NCI-H2171 (cell line): ENCODE results near the gene CEP120.
"Not testable (repeated sequence)": the region's sequence is repeated elsewhere in the genome, so short reads cannot be mapped to it uniquely, and the experiment has no call there.

Source experiments
- DNase-seq: peaks from one replicate; lab custom pipeline; 2025; lab: John Stamatoyannopoulos, UW

Gene CEP120

DNA sequence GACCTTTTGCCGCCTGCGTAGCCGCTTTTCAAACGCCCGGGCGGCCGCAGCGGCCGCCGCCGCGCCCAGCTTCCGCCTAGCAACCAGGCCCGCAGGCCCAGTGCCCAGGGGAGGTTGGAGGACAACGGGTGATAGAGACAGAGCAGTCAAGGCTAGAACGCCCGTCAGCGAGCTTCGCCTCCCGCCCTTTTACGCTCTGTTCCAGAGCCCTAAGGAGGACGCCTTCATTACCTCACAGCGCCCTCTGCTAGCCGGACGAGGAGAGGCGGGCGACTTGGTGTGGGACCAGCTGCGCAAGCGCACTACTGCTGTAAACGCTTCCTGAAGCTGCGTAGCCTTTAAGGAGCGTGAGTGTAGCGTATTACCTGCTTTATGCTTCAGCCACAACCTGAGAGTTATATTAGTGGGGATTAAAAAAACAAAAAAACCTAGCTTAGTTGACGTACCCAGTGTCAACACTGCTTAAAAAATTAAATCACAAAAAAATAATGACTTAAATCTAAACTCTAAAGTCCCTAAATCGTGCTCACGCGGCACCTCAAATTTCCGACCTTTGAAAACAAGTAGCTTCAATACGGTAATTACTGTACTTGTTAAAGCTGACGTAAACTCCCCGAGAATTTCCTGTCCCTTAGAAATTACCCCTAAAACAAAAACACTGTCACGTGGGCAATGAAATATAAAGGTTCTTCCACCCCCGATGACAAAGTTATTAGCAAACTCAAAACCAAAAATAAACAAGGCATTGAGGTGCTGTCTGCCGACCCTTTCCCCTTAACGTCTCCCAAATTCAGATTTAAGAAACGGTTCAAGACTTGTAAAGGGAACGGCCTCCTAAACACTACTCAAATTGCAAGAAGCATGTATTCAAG, at the start of gene CEP120:
Gene CEP120, minus strand, starts transcription at position 126 of the 872 bp plus-strand sequence. CDS start 405 bp downstream, outside the sequence.
- DNase-seq: peak; percentile 87

DNA sequence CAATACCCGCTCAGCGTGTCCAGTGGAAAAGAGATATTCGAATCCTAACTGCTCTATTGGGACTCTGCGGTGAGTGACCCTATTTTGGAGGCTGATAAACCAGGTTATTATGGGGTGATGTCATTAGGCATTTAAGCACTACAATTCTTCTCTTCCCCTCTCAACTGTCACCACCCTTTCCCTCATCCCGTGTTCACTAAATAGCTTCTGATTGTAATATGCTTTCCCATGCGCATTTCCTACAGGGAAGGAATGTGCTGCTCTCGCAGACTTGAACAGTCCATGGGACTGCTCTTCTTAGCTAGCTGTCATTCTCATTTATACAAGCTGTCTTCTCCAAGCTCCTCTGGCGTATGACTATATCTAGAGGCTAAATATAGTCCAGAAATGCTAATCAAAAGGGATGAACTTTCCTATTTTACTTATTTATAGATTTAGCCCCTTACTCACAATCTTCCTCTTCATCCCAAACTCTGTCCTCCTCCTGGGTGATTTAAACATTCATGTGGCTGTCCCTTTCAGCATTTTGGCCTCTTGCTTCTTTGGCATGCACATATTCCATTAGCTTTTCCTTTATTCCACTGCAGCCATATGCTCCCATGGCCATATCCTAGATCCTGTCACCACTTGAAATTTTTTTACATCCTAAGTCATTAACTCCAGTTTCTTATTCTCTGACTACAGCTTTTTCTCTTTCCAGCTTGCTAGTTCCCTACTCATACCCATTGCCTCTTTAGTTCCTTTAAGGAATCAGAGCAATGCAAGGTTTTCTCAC, 49.1 kb upstream of the CEP120 start:
- DNase-seq: no peak

DNA sequence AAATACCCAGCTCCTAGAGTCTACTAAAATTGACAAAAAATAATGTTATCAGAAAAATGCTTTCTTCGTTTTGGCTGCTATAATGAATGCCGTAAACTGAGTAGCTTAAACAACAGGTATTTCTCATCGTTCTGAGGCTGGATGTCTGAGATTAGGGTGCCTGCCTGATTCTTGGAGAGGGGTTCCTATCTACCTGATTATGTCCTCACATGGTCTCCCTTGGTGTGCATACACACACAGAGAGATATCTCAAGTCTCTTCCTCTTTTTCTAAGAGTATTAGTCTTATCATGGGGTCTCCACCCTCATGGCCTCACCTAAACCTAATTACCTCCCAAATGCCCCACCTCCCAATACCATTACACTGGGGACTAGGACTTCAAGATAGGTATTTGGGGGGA, 48.2 kb upstream of the CEP120 start:
- no peak for DNase-seq

DNA sequence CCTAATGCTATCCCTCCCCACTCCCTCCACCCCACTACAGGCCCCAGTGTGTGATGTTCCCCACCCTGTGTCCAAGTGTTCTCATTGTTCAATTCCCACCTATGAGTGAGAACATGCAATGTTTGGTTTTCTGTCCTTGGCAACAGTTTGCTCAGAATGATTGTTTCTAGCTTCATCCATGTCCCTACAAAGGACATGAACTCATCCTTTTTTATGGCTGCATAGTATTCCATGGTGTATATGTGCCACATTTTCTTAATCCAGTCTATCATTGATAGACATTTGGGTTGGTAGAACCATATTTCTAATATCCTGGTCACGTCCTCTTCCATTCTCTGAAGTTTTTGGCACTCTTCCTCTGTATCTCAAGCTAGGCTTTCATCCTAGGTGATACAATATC, 43.6 kb upstream of the CEP120 start:
- DNase-seq: not testable (repeated sequence)

DNA sequence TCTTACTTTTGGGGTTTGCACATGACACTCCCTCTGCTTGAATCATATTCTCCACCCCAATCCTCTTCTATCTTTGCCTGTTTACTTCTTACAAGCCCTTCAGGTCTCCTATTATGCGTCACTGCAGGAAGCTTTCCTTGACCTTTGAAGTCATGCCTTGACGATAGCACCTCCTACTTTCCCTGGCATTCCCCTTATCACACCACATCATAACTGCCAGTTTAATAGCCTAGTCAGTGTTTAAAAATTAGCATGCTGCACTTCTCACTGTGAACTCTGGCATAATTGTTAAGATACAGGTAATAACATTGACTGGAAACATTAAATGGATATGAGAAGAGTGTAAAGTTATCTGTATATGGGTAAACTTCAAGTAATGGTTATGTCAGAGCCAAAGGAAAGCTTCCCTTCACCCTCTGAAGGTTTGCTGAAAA, 37.1 kb upstream of the CEP120 start:
- DNase-seq: no peak

DNA sequence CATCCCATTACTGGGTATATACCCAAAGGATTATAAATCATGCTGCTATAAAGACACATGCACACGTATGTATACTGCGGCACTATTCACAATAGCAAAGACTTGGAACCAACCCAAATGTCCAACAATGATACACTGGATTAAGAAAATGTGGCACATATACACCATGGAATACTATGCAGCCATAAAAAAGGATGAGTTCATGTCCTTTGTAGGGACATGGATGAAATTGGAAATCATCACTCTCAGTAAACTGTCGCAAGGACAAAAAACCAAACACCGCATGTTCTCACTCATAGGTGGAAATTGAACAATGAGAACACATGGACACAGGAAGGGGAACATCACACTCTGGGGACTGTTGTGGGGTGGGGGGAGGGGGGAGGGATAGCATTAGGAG, 35.8 kb upstream of the CEP120 start:
- DNase-seq: not testable (repeated sequence)

DNA sequence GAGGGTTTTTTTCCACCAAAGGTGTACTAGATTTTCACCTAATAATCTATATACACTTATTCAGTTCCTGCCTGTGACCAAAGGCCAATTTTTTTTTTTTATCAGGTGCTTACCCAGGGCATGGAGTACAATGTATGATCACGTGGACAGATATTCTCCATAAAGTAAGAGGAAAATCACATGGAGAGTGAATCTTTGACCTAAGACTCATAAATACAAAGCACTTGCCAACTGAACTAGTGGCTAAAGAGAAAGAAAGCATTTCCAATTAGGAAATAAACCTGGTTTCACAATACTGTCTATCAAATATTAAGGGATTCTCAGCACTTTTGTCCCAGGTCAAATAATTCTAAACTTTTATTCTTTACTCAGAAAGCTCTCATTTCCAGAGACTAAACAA, 33.0 kb upstream of the CEP120 start:
- no peak for DNase-seq

DNA sequence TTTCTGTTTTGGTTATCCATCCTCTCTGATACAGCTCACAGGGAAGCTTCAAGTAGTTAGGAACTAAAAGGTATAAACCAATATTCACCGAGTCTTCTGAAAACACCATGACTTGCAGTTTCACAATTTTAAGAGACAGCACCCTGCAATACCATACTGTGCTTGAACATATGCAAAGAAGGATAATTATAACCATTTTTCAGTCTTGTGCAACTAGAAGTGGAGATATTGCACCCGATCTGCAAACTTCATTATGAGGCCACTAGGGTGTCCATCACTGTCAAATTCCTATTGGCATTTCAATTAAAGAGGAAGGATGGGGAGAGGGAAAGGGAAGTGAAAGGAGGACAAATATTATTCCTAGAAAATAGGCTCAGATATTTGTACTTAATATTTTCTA, 32.4 kb upstream of the CEP120 start:
- no peak for DNase-seq

DNA sequence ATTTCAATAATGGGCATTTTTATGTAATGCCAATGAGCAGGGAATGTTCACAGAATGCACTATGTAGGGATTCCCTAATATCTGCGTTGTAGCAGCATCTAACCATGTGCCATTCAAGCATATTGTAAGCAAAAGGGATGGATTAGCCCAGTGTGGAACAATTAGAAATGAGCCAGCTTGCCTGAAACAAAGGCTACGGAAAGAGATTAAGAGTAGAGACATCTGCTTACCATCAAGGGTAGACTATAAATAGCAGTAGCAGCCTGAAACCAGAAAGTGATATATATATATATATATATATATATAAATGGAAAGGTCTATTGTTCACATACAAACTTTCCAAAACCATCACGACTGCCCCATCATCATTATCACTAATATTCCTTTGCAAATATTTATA, 31.9 kb upstream of the CEP120 start:
- DNase-seq: peak; percentile 33

DNA sequence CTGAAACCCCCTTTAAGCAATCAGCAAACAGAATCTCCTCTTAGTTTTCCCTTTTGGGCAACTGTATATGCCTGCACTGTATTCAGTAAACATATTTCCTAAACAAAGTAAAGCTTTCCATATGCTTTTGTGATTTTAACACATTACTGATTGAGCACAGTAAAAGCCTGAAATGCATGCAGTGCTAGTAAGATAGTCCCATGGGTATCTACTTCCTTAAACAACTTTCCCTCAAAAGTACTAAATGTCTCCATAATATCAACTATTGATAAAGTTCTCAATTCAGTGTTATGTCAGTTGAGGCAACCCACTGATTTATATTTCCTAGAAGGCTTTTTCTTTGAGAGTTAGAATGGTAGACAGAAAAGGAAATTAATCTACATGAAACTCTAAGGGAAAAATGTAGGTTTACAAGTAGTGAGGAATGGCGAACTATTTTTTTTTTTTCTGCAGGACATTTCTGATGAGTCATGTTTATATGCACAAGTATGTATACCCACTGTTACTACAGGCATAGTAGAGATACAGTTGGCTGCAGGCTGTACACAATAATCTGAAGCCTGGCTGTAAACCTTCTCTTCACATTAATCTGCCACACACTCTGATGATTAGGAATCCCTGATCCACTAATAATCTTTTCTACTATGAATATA, 31.2 kb upstream of the CEP120 start:
- DNase-seq: no peak

DNA sequence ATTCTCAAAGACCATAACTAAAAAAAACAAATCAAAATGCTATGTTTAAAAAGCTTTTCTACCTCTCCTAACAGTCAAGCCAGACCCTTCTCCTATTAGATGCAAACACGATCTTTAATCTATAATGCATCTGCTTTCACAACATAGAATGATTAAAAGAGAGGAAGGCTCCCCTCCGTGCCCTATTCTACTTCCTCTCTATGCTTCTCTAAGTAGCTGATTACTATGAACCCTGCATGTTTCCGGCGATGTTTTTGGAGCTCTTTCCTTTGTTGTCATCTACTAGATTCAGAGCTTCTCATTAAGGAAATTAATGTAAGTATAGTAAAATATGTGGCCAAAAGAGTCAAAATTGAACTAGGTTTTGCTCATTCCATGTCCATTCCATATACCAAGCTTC, 29.2 kb upstream of the CEP120 start:
- DNase-seq: no peak

DNA sequence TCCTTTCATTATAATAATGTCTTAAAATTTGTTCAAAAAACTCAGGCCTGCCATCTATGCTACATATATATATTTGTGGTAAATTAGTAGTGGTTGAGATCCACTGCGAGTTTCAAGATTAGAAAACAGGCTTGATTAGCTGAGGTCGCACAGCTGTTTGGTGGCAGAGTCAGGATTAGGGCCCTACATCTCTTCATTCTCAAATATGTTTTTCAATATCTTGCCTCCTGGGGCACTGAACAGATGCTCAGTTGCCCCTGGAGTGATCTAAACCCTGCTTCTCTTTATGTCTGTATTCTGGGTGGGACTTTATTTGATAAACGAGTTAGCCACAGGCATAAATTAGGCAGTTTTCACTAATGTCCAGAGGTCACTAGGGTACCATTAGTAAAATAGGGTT, 27.8 kb upstream of the CEP120 start:
- DNase-seq: no peak

DNA sequence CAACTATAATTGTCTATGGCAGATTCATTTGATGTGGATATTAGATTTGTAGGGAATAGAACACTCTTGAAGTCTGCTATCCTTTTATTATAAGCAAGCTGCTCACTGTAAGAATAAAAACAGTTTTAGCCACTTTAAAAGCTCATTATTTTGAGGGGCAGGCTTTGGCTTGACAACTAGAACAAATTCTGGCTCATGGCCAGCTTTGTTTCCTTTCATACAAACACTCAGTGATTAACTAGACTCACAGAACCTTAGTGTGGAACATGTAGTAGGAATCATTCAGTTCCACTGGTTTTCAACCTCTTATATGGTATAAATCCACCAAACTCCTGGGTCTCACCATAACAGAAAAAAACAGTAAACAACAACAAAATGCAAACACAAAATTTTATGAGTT, 27.4 kb upstream of the CEP120 start:
- peak; percentile 71 for DNase-seq

DNA sequence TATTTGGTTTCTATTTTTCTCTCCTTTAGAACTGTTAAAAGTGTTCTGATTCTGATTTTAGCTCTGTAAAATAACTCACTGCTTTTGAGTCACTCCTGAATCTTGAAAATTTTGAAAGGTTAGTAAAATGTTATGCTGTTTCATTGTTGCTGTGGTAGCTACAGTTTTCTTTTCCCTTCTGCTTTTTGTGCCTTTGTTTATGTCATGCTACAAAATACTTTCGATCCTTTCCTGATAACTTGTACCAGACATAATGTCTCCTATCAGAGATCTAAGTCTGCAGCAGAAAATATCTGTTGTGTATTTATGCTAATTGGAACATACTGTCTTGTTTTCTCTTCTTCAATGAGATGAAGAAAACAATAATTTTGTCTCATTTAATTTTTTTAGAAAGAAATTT, 26.9 kb upstream of the CEP120 start:
- no peak for DNase-seq

DNA sequence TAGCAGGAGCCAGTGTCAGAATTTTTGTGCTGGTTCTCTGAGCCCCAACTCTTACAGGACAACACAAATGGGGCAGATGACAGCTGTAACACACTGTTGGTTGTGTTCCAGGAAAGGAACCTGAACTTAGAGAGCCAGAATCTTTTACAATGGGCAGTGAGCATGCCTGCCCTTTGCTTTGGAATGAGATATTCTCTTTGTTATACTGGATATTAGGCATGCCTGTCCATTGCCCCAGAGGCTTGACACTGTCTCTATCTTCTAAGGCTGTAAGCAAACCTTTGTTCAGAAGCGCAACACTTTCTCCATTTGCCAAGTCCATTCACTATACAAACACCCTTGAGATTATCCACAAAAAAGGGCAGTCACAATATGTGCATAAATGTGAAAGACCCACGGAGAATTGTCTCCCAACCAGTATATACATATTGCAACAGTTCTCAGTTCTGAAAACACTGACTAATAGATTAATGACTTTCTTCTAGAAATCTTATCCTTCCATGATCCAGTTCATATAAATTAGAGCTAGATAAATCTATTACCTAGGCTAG, 26.3 kb upstream of the CEP120 start:
- DNase-seq: no peak

DNA sequence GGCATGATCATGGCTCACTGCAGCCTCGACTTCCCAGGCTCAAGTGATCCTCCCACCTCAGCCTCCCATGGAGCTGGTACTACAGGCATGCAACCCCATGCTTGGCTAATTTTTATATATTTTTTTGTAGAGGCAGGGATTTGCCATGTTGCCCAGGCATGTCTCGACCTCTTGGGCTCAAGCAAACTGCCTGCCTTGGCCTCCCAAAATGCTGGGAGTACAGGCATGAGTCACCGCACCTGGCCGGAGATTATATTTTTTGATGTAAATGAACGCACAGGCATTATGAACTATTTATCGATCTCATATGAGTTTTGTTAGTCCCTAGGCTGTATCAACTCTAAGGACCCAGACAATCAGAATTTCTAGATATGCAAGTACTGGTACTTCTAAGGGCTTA, 25.5 kb upstream of the CEP120 start:
- no peak for DNase-seq

DNA sequence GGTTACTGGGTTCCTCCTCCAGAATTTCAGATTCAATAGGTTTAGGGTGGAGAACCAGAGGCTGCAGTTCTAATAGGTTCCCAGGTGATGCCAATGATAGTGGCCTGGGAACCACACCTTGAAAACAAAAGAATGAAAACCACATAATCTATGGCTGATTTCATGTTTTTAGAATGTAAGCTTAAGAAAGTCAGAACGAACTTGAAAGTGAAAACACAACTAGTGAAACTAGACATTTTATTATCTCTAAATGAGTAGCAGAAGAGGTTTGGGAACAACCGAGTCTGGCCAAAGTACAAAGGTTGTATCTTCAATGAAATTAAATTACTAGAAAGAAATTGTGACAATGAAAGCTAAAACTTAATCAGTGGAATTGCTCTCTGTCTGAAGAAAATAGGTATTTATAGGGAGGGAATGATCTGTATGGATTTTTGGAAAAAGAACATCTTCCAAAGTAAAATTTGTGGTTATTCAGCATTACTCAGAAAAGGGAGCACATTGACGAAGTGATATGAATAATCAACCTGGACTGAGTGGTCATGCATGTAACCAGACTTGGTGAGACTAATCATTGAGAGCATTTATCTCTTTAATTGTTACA, 24.9 kb upstream of the CEP120 start:
- DNase-seq: no peak

DNA sequence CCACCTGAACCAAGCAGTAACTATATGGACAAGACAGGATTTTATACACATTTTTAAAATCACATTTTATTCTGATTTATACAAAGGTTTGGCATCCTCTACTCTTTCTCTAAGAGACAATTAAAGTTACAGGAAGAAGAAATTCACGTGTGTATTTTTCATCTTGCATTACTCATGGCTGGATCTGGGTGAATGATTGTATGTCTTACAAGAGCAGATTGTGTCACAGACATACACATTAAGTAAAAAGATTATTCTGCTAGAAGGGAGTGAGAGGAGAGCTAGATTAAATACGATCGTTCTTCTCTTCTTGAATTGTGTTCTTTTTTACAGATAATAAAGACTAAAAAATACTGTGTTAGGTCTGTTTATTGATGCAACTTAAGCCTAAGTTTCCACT, 20.8 kb upstream of the CEP120 start:
- DNase-seq: no peak

DNA sequence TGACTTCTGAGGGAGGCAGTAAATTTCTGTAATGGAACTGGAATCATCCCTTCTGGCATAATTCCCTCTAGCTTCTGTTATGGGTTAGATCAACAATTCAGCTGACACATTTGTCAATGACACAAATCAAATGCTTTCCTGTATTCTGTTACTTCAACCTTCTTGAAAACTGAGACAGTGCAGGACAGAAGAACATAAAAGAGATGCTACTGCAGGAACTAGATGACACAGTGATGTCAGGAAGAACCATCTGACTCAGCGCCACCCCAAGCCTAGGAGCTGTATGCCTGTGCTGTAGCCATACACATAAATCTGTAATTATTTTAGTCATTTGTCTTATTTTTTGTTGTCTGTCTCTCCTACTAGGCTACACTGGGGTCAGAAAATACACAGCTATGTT, 18.2 kb upstream of the CEP120 start:
- no peak for DNase-seq

DNA sequence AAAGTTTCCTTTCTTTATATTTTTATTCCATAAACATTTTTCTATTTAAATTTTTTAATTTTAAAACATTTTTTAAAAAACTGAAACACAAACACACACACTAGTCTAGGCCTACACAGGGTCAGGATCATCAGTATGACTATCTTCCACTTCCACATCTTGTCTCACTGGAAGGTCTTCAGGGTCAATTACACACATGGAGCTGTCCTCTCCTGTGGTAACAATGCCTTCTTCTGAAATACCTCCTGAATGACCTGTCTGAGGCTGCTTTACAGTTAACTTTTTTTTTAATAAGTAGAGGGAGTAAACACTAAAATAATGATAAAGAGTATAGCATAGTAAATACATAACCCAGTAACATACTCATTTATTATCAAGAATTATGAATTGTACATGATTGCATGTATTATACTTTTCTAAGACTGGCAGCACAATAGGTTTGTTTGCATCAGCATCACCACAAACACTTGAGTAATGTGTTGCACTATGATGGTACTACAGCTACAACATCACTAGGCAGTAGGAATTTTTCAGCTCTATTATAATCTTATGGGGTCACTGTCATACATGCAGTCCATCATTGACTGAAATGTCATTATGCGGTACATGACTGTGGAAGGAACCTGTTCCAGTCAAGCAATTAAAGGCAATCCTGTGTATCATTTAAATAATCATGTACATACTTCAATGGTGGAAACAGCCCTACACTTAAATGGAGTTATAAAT, 17.4 kb upstream of the CEP120 start:
- no peak for DNase-seq

DNA sequence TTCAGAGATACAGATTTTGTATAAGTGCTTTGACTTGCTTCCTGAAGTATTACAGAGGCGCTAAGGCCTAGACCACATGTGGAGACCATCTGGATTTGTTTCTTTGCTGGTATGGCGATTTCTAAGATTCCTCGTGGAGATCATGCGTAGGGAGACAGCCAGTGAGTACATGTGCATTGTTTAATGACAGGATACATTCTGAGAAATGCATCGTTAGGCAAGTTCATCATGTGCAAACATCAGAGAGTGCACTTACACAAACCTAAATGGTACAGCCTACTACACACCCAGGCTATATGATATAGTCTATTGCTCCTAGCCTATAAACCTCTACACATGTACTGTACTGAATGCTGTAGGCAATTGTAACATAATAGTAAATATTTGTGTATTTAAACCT, 16.5 kb upstream of the CEP120 start:
- no peak for DNase-seq
